Limb (tissue), 2 donors: Measurements from ENCODE around the gene RHOJ.
"Not testable (repeated sequence)": the region's sequence is repeated elsewhere in the genome, so short reads cannot be mapped to it uniquely, and the experiment has no call there.

Experiments
- DNase-seq, 2 donors: peaks; one replicate each; pipeline ENCODE4 v3.0.0-alpha.2; 2016; ENCODE audit errors: extremely low spot score in 2 of 2

RHOJ gene

GRCh38 chr14:63204407-63205043 is at the start of gene RHOJ:
Gene RHOJ, plus strand, starts transcription at chr14:63204443. Its CDS starts 427 bp downstream, at chr14:63204870.
- DNase-seq, result peak; percentile 52 to 77

GRCh38 chr14:63155511-63156185 is 48.6 kb upstream of the RHOJ start:
- no peak for DNase-seq

GRCh38 chr14:63157195-63157594 is 47.0 kb upstream of the RHOJ start:
- no peak for DNase-seq

GRCh38 chr14:63163306-63163705 is 40.9 kb upstream of the RHOJ start:
- no peak for DNase-seq

GRCh38 chr14:63164108-63164683 is 40.0 kb upstream of the RHOJ start:
- DNase-seq, result no peak

DNA sequence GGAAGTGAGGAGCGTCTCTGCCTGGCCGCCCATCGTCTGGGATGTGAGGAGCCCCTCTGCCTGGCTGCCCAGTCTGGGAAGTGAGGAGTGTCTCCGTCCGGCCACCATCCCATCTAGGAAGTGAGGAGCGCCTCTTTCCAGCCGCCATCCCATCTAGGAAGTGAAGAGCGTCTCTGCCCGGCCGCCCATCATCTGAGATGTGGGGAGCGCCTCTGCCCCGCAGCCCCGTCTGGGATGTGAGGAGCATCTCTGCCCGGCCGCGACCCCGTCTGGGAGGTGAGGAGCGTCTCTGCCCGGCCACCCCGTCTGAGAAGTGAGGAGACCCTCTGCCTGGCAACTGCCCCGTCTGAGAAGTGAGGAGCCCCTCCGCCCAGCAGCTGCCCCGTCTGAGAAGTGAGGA is 39.0 kb upstream of the RHOJ start:
- DNase-seq, result not testable (repeated sequence)

- no peak for DNase-seq
These were observed 37.2 kb upstream of the RHOJ start for GRCh38 chr14:63167044-63167443.

DNA sequence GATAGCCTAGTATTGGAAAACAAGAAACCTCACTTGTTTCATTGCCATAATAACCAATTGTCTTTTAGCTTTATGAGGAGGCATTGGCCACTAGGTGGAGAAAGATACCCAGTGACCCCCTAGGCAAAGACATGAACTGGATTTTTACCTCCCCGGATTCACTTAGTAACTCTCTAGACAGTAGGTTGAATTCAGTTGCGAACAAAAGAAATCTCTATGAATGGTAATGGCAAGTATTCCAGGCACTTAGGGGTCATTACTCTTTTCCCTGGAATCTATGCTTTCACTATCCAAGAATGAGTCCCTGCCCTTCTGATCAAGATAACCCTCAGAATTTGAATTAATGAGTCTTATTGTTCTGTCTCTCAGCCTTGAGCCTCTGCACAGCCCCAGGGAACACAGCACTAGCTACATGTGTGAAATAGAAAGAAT is 29.5 kb upstream of the RHOJ start:
- peak in 1 of 2 donors; percentile 74 for DNase-seq

GRCh38 chr14:63175531-63175930 is 28.7 kb upstream of the RHOJ start:
- DNase-seq, result no peak

GRCh38 chr14:63178912-63179311 is 25.3 kb upstream of the RHOJ start:
- DNase-seq, result no peak

- DNase-seq, result no peak
These were observed 24.9 kb upstream of the RHOJ start for GRCh38 chr14:63179383-63179782.

DNA sequence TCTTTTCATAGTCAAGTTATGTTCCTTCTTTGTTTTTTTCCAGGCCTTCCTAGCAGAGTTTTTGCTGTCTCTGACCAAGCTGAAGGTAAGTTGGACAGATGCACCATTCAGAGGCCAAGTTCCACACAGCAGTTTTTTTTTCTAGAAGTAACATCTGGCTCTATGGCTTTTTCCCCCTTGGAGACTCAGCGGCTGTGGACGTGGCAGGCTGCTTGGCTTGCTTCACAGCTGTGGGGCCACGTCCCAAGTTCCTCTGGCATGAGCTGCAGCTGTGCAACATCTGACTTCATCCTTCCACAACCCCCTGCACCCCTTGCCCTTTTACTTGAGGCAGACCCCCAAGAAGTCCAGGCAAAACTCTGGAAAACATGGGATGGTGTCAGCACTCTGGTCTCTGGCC is 24.2 kb upstream of the RHOJ start:
- peak; percentile 42 to 69 for DNase-seq

DNA sequence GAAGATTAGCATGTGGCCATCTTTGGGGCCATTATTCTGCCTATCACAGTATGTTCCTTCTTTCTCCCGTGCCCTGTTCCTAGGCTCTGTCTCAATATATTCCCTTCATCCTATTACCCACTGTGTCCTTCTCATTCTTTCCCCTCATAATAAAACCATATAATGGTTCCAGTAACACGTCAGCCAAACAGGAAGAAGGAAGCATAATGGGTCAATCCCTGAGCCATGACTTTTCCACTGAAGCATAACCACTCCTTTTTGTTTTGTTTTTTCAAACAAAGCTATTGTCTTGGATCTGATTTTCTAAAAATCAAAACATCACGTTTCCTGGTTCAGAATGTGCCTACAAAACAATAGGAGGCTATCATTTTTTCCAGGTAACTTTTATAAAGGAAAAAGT is 21.3 kb upstream of the RHOJ start:
- DNase-seq, result no peak

DNA sequence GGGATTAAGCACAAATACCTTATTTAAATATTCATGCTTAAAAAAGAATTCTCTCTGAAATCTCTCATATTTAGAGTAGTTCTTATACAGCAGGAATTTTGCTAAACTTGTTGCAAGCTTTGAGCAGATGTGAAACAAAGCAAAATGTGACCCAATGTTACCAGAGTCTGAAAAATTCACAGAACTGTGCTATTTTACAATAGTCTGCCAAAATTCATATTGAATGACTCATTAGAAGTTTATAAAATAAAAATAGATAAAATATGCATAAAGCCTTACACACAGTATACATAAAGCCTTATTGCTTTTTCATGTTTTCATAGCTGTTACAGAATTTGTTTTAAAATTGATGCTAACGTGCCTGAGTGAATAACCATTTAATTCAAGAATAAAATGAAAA is 17.8 kb upstream of the RHOJ start:
- peak in 1 of 2 donors; percentile 19 for DNase-seq

DNA sequence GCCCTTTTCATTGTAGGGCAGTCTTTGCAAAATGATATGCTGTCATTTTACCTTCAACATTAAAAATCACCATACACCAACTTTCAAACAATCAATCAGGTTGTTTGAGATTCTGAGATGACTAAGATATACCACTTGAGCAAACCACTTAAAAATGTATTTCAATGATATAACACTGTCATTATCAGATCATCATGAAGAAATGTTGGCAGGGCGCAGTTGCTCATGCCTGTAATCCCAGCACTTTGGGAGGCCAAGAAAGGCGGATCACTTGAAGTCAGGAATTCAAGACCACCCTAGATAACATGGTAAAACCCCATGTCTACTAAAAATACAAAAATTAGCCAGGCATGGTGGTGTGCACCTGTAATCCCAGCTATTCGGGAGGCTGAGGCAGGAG is 13.0 kb upstream of the RHOJ start:
- no peak for DNase-seq

DNA sequence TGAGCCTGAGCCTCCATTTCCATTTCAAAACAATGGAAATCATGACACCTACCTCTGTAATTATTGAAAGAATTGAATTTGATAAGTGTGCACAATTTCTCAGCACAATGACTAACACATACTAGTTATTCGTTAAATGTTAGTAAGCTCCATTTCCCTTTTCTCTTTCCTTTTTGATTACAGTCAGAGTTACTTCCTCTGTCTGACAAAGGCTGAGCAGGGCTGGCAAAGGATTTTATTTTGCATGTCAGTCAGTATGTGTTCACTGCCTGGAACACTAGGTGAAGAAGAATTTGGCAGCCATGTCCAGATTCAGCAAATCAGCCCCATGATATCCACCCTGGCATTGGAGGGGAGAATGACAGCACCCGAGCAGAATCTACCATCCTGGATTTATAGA is 12.2 kb upstream of the RHOJ start:
- no peak for DNase-seq

- DNase-seq, result no peak
These were observed 11.0 kb upstream of the RHOJ start for GRCh38 chr14:63193236-63193635.

GRCh38 chr14:63200035-63200740 is 4.1 kb upstream of the RHOJ start:
- no peak for DNase-seq

DNA sequence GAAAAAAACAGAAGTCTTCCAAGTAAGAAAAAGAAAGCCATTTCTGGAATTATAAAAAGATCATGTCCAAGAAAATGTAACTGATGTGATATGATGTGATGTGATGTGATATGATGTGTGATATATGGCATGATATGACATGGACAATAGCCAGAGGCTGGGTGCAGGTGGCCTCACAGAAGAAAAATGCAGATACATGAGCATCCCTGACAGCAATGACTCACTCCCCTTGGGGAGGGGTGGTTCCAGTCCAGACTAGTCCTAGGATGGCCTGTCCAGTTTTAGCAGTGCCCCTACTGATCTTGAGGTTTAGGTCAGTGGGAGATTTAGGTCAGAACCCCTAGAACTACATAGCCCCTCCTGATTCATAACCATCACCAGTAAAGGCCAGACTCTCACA is 3.5 kb upstream of the RHOJ start:
- no peak for DNase-seq

GRCh38 chr14:63203015-63203414 is 1.2 kb upstream of the RHOJ start:
- no peak for DNase-seq

DNA sequence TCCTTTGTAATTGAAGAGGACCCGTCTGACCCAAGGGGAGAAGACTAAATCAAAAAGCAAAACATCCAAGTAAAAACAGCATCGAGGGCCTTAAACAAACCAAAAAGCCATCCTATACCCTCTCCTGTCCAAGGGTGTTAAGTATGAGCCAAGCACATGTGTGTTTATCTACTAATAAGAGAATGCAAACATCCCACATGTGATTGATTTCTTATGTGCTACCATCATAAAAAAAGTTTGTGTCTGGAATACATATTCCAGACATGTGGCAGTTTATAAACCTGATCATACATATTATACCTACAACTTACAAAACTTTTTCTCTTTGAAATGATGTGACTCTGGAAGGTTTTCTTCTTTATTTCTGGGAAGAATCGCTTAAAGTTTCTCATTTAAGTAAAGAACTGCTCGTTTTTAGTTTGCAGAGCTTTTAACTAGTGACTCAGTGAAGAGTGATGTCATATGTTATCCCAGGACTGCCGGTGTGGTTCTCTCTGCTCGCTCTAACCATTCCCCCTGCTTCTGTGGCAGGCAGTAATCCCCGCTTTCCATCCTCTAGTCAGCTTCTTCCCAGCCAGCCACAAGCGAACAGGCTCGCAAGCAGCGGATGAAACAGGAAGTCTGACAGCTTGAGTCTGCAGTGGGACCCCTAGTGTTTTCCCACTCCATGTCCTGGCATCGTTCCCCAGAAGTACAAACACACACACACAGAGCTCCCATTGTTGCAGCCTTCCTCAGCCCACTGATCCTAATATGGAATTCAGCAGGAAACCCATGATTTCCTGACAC is 431 bp upstream of the RHOJ start:
- DNase-seq, result peak; percentile 89 to 96
